GM08714 (cell line): ENCODE data around the gene ZMIZ1.

Experiments used
- H3K4me3 ChIP-seq: fragments of 200-500 bp; sonication (Bioruptor generic); 2 replicates; pipeline ENCODE4 v1.5.1; 2014; ENCODE audit warnings: mild to moderate bottlenecking, low read length, inconsistent platforms
- ZNF274 ChIP-seq: IDR thresholded peaks from 2 replicates; pipeline ENCODE4 v1.6.1; 2012; ENCODE audit warnings: mild to moderate bottlenecking, low read depth, low read length

Gene ZMIZ1

GRCh38 chr10:79158402-79159097 is 89.8 kb downstream of the ZMIZ1 start:
- H3K4me3 ChIP-seq, result no peak overlapping the region
- TF ChIP-seq ZNF274, result no peak

- TF ChIP-seq ZNF274, result no peak
These were observed 90.4 kb downstream of the ZMIZ1 start for GRCh38 chr10:79159141-79159651.

GRCh38 chr10:79159785-79160184 is 91.0 kb downstream of the ZMIZ1 start:
- TF ChIP-seq ZNF274, result no peak
- H3K4me3 ChIP-seq, result no peak overlapping the region

More at GRCh38 chr10:79159141-79159651, 90.4 kb downstream of the ZMIZ1 start:
- H3K4me3 ChIP-seq, result no peak overlapping the region

- H3K4me3 ChIP-seq, result no peak overlapping the region
- TF ChIP-seq ZNF274, result no peak
These were observed 91.4 kb downstream of the ZMIZ1 start for GRCh38 chr10:79160191-79160590.

GRCh38 chr10:79161557-79161956 is 92.8 kb downstream of the ZMIZ1 start:
- no peak overlapping the region for H3K4me3 ChIP-seq
- TF ChIP-seq ZNF274, result no peak

GRCh38 chr10:79162022-79162421 is 93.3 kb downstream of the ZMIZ1 start:
- no peak for TF ChIP-seq ZNF274

GRCh38 chr10:79162861-79163665 is 94.3 kb downstream of the ZMIZ1 start:
- no peak overlapping the region for H3K4me3 ChIP-seq
- no peak for TF ChIP-seq ZNF274

More at GRCh38 chr10:79162022-79162421, 93.3 kb downstream of the ZMIZ1 start:
- H3K4me3 ChIP-seq, result no peak overlapping the region

- no peak for TF ChIP-seq ZNF274
- H3K4me3 ChIP-seq, result no peak overlapping the region
These were observed 94.9 kb downstream of the ZMIZ1 start for GRCh38 chr10:79163666-79163975.

- TF ChIP-seq ZNF274, result no peak
- no peak overlapping the region for H3K4me3 ChIP-seq
These were observed 95.3 kb downstream of the ZMIZ1 start for GRCh38 chr10:79164075-79164474.

- no peak for TF ChIP-seq ZNF274
- H3K4me3 ChIP-seq, result no peak overlapping the region
These were observed 96.5 kb downstream of the ZMIZ1 start for GRCh38 chr10:79165070-79165778.

- no peak overlapping the region for H3K4me3 ChIP-seq
- no peak for TF ChIP-seq ZNF274
These were observed 97.6 kb downstream of the ZMIZ1 start for GRCh38 chr10:79166312-79166721.

- no peak for TF ChIP-seq ZNF274
- no peak overlapping the region for H3K4me3 ChIP-seq
These were observed 98.0 kb downstream of the ZMIZ1 start for GRCh38 chr10:79166741-79167140.

GRCh38 chr10:79167537-79167936 is 98.8 kb downstream of the ZMIZ1 start:
- TF ChIP-seq ZNF274, result no peak
- no peak overlapping the region for H3K4me3 ChIP-seq

- no peak for TF ChIP-seq ZNF274
- no peak overlapping the region for H3K4me3 ChIP-seq
These were observed 99.4 kb downstream of the ZMIZ1 start for GRCh38 chr10:79168210-79168609.
